KMS-11 (cell line): Measurements from ENCODE around the gene ARL15.
"Not testable (repeated sequence)": the region's sequence is repeated elsewhere in the genome, so short reads cannot be mapped to it uniquely, and the experiment has no call there.

Experiments
- H2AFZ ChIP-seq: fragments of 200-600 bp; sonication (generic); 2 replicates; pipeline ENCODE4 v1.6.1; 2016; ENCODE audit warnings: antibody characterized with exemption, mixed run types, low read depth
- H3K27ac ChIP-seq: fragments of 200-600 bp; sonication (generic); 2 replicates; pipeline ENCODE4 v1.6.1; 2016; ENCODE audit warnings: mild to moderate bottlenecking, mixed run types
- H3K27me3 ChIP-seq: fragments of 200-600 bp; sonication (generic); 2 replicates; pipeline ENCODE4 v1.6.1; 2017; ENCODE audit warnings: mild to moderate bottlenecking, low read depth, mixed run types, moderate library complexity; ENCODE audit not compliant: insufficient read depth
- H3K36me3 ChIP-seq: fragments of 200-600 bp; sonication (generic); 2 replicates; pipeline ENCODE4 v1.6.1; 2017; ENCODE audit warnings: mild to moderate bottlenecking, mixed run types; ENCODE audit not compliant: insufficient read depth
- H3K4me1 ChIP-seq: fragments of 200-600 bp; sonication (generic); 2 replicates; pipeline ENCODE4 v1.6.1; 2016; ENCODE audit warnings: mild to moderate bottlenecking, low read depth, mixed run types; ENCODE audit not compliant: poor library complexity, severe bottlenecking
- H3K4me2 ChIP-seq: fragments of 200-600 bp; sonication (generic); 2 replicates; pipeline ENCODE4 v1.7.0; 2016; ENCODE audit warnings: mild to moderate bottlenecking, mixed run types
- H3K4me3 ChIP-seq: fragments of 200-600 bp; sonication (generic); IDR thresholded peaks from 2 replicates; pipeline ENCODE4 v1.6.1; 2017; ENCODE audit warnings: low read depth, low read length, mixed read lengths; ENCODE audit not compliant: insufficient read depth
- H3K79me2 ChIP-seq: fragments of 200-600 bp; sonication (generic); 2 replicates; pipeline ENCODE4 v1.6.1; 2016; ENCODE audit warnings: low read depth, mixed run types; ENCODE audit not compliant: insufficient read depth
- H3K9ac ChIP-seq: fragments of 200-600 bp; sonication (generic); 2 replicates; pipeline ENCODE4 v1.6.1; 2016; ENCODE audit warnings: mild to moderate bottlenecking, mixed run types
- H4K20me1 ChIP-seq: fragments of 200-600 bp; sonication (generic); 2 replicates; pipeline ENCODE4 v1.6.1; 2016; ENCODE audit warnings: mild to moderate bottlenecking, mixed run types; ENCODE audit not compliant: insufficient read depth
- CTCF ChIP-seq: fragments of 200-600 bp; sonication (generic); conservative IDR thresholded peaks from 2 replicates; pipeline ENCODE4 v1.6.1; 2017; ENCODE audit warnings: low read depth, mild to moderate bottlenecking, antibody characterized with exemption, low read length, moderate library complexity, mixed read lengths

Gene ARL15

GRCh38 chr5:53856506-53856905, 453.9 kb downstream of the ARL15 start:
- Histone ChIP-seq H3K9ac (no peak overlapping the region), H3K79me2 (no peaks in the 10 kb centered on the region), H3K4me2 (no peak overlapping the region), H4K20me1 (no peaks in the 10 kb centered on the region), H3K4me1 (no peaks in the 10 kb centered on the region), H2AFZ (no peak overlapping the region), H3K27ac (no peak overlapping the region), H3K27me3 (no peaks in the 10 kb centered on the region), H3K4me3 (no peak overlapping the region), H3K36me3 (no peaks in the 10 kb centered on the region)
- TF ChIP-seq CTCF, result no peak

- not testable (repeated sequence) for H3K27me3 ChIP-seq, H3K4me2 ChIP-seq, H3K4me3 ChIP-seq, H3K79me2 ChIP-seq, H3K9ac ChIP-seq, H3K36me3 ChIP-seq, H2AFZ ChIP-seq, H4K20me1 ChIP-seq, H3K4me1 ChIP-seq, H3K27ac ChIP-seq
These were observed 473.4 kb downstream of the ARL15 start for GRCh38 chr5:53836851-53837430.

GRCh38 chr5:53834500-53834899, 475.9 kb downstream of the ARL15 start:
- H3K27me3 ChIP-seq, result no peaks in the 10 kb centered on the region
- no peak overlapping the region for H3K4me2 ChIP-seq
- no peak for TF ChIP-seq CTCF
- H3K27ac ChIP-seq, result no peak overlapping the region
- H3K9ac ChIP-seq, result no peak overlapping the region
- H3K79me2 ChIP-seq, result no peaks in the 10 kb centered on the region
- no peaks in the 10 kb centered on the region for H3K36me3 ChIP-seq
- H3K4me1 ChIP-seq, result no peaks in the 10 kb centered on the region
- no peaks in the 10 kb centered on the region for H4K20me1 ChIP-seq
- no peak overlapping the region for H3K4me3 ChIP-seq
- H2AFZ ChIP-seq, result no peak overlapping the region
